GM18951 (cell line): ENCODE results near the gene LGI1.

Source experiments
- POLR2A ChIP-seq: IDR thresholded peaks from 4 replicates; pipeline ENCODE4 v1.6.1; 2011; ENCODE audit warnings: mild to moderate bottlenecking; ENCODE audit not compliant: insufficient read length, insufficient read depth; ENCODE audit errors: extremely low read depth
- in situ Hi-C: fragments of 300-500 bp; cut with MboI; formaldehyde crosslinking; loops from one replicate; pipeline ENCODE4 v1.12.0; 2022; ENCODE audit warnings: low sequenced_read_pairs, mixed read lengths, inconsistent platforms; ENCODE audit not compliant: unreplicated experiment

The LGI1 gene

GRCh38 chr10:93760490-93760889, 2.8 kb downstream of the LGI1 start:
- no peak for TF ChIP-seq POLR2A
- in situ Hi-C loops, result no loop called here

- TF ChIP-seq POLR2A, result no peak
- in situ Hi-C loops, result no loop called here
These were observed 5.2 kb downstream of the LGI1 start for GRCh38 chr10:93762979-93763391.

GRCh38 chr10:93766918-93767317, 9.2 kb downstream of the LGI1 start:
- TF ChIP-seq POLR2A, result no peak

GRCh38 chr10:93767724-93768399, 10.1 kb downstream of the LGI1 start:
- in situ Hi-C loops, result no loop called here
- no peak for TF ChIP-seq POLR2A

More at GRCh38 chr10:93766918-93767317, 9.2 kb downstream of the LGI1 start:
- in situ Hi-C loops, result no loop called here

GRCh38 chr10:93768892-93769291, 11.2 kb downstream of the LGI1 start:
- no peak for TF ChIP-seq POLR2A
- in situ Hi-C loops, result no loop called here

- TF ChIP-seq POLR2A, result no peak
- in situ Hi-C loops, result no loop called here
These were observed 13.6 kb downstream of the LGI1 start for GRCh38 chr10:93771354-93771753.

GRCh38 chr10:93773120-93773519, 15.4 kb downstream of the LGI1 start:
- no peak for TF ChIP-seq POLR2A
- in situ Hi-C loops, result no loop called here

- no peak for TF ChIP-seq POLR2A
- in situ Hi-C loops, result no loop called here
These were observed 16.0 kb downstream of the LGI1 start for GRCh38 chr10:93773705-93774104.

- in situ Hi-C loops, result no loop called here
- TF ChIP-seq POLR2A, result no peak
These were observed 17.6 kb downstream of the LGI1 start for GRCh38 chr10:93775356-93775755.

GRCh38 chr10:93777092-93777491, 19.4 kb downstream of the LGI1 start:
- in situ Hi-C loops, result no loop called here

GRCh38 chr10:93784059-93784458, 26.3 kb downstream of the LGI1 start:
- no peak for TF ChIP-seq POLR2A
- in situ Hi-C loops, result no loop called here

More at GRCh38 chr10:93777092-93777491, 19.4 kb downstream of the LGI1 start:
- TF ChIP-seq POLR2A, result no peak

GRCh38 chr10:93788413-93789208, 30.9 kb downstream of the LGI1 start:
- in situ Hi-C loops, result no loop called here
- no peak for TF ChIP-seq POLR2A

GRCh38 chr10:93790439-93790838, 32.7 kb downstream of the LGI1 start:
- TF ChIP-seq POLR2A, result no peak
- in situ Hi-C loops, result no loop called here

GRCh38 chr10:93796167-93796566, 38.4 kb downstream of the LGI1 start:
- in situ Hi-C loops, result no loop called here
- no peak for TF ChIP-seq POLR2A
